Adrenal gland (tissue), 19 donors: ENCODE results near the gene CROCC. TPM values are rescaled to one million over a fixed set of nuclear protein-coding genes. Genes with fewer than 3 reads are reported as not detected.
"Not testable (repeated sequence)": the region's sequence is repeated elsewhere in the genome, so short reads cannot be mapped to it uniquely, and the experiment has no call there.

Source experiments
- DNase-seq, 7 donors: peaks; one replicate each; pipeline ENCODE4 v3.0.0-alpha.2; 2019 to 2020
- H3K27ac ChIP-seq, 5 donors: fragments of 200-600 bp; sonication (generic) in 4 of 5; 1 replicate in 3 of 5; 2 replicates in 2 of 5; pipeline versions ENCODE4 v1.5.1 to v1.8.0; 2016 to 2020; ENCODE audit warnings: mild to moderate bottlenecking in 1 of 5
- H3K27me3 ChIP-seq: fragments of 200-600 bp; 2 replicates; pipeline ENCODE4 v1.8.0; 2021
- H3K36me3 ChIP-seq, 2 donors: fragments of 200-600 bp; replicated peaks in 1 of 2; 1 replicate in 1 of 2; 2 replicates in 1 of 2; pipeline versions ENCODE4 v1.5.1 to v1.8.0; 2018 to 2022
- H3K4me1 ChIP-seq, 2 donors: fragments of 200-600 bp; replicated peaks in 1 of 2; 1 replicate in 1 of 2; 2 replicates in 1 of 2; pipeline versions ENCODE4 v1.5.1 to v1.8.0; 2018 to 2021
- H3K4me3 ChIP-seq, 4 donors: fragments of 200-600 bp; sonication (generic) in 3 of 4; one replicate each; pipeline ENCODE4 v1.5.1; 2016 to 2018
- H3K9me3 ChIP-seq, 3 donors: fragments of 200-600 bp; sonication (generic) in 1 of 3; replicated peaks in 1 of 3; 1 replicate in 2 of 3; 2 replicates in 1 of 3; pipeline versions ENCODE4 v1.5.1 to v1.8.0; 2016 to 2021
- CTCF ChIP-seq, 6 experiments: fragments of 450-650 bp in 4 of 6; fragments of 200-600 bp in 2 of 6; sonication (generic) in 1 of 6; IDR thresholded peaks; 1 replicate in 5 of 6; 2 replicates in 1 of 6; pipeline versions ENCODE4 v1.5.1 to v1.8.0; 2016 to 2021; ENCODE audit warnings: antibody characterized with exemption in 6 of 6, mild to moderate bottlenecking in 2 of 6, moderate library complexity in 1 of 6
- POLR2A ChIP-seq, 2 donors: fragments of 450-650 bp; IDR thresholded peaks; one replicate each; pipeline ENCODE4 v1.6.1; 2017; ENCODE audit warnings: antibody characterized with exemption in 2 of 2, mild to moderate bottlenecking in 2 of 2, moderate library complexity in 1 of 2
- WGBS, 4 donors: extraction: QIAGEN DNeasy Blood & Tissue Kit in 2 of 4; methylation state at CpG; one replicate each; pipeline versions ENCODE4 v1.1.5 to v1.1.7; 2013 to 2017; 5-methylcytosine and 5-hydroxymethylcytosine counted together
- intact Hi-C, 2 donors: fragments of 100-400 bp; cut with DNase I; formaldehyde crosslinking; loops; one replicate each; pipeline versions ENCODE4 v1.14.1 to v1.15.0; 2022 to 2023
- long read RNA-seq, 10 donors: library from polyadenylated mRNA in 3 of 10; unstranded in 2 of 10; stranded (forward) in 1 of 10; transcript quantifications; one replicate each; pipeline ENCODE4 v2.0.0 and lab custom pipeline, GENCODE V29; 2021 to 2026
- polyA plus RNA-seq, 3 donors: library from polyadenylated mRNA; stranded (reverse); fragments of 200-250 nt in 2 of 3; fragments of 350-450 nt in 1 of 3; fragmentation: Illumina TruSeq in 1 of 3; extraction: RNeasy Lipid Tissue Mini Kit (QIAGEN cat#74804) in 1 of 3; gene quantifications; one replicate each; pipeline ENCODE4 v1.2.3, GENCODE V29; 2013 to 2014
- total RNA-seq, 9 donors: library from RNA; depleted of rRNA in 4 of 9; stranded (reverse); fragments of >200 nt in 4 of 9; fragments of 120-200 nt in 1 of 9; fragmentation: NEBNext Ultra II Directional in 1 of 9; extraction: Animal tissue kit (Norgen Biotek cat#: 25700) in 1 of 9; gene quantifications; one replicate each; pipeline versions ENCODE4 v1.1.0 to v1.2.4, GENCODE V29; 2013 to 2023
- donor health status: healthy with polysubstance abuse.
- donor health status: Bipolar disorder and iron deficiency.
- donor health status: DM: yes; HTN: yes; CAD: no.
- donor health status: DM: no; HTN: no; CAD: no.
- donor health status: DM: no; HTN: no; CAD: no.
- donor health status: DM: yes; HTN: yes; CAD: no.

The CROCC gene
- total RNA-seq, result 10 to 100 TPM in 7 of 9 donors, 1 to 10 TPM in 2; 5.6 to 34.0 (median 18.0) TPM
- 100 to 1,000 TPM in 1 of 3 donors, 10 to 100 TPM in 1, 1 to 10 TPM in 1; 2.3 to 151 (median 58.7) TPM for polyA plus RNA-seq
- long read RNA-seq, donor 1, partial matches to known transcripts, result 8 of 8 reads
- long read RNA-seq, donor 1, other reads (novel, unspliced or antisense), result 0 of 8 reads
- long read RNA-seq, donor 2, partial matches to known transcripts, result 0 of 1 reads
- long read RNA-seq, donor 2, other reads (novel, unspliced or antisense), result 0 of 1 reads
- long read RNA-seq, donor 3, partial matches to known transcripts, result 5 of 5 reads
- long read RNA-seq, donor 3, other reads (novel, unspliced or antisense), result 0 of 5 reads
- long read RNA-seq, donor 4, partial matches to known transcripts, result 0 of 3 reads
- long read RNA-seq, donor 4, other reads (novel, unspliced or antisense), result 3 of 3 reads
- long read RNA-seq, donor 5, partial matches to known transcripts, result 22 of 36 reads
- long read RNA-seq, donor 5, other reads (novel, unspliced or antisense), result 14 of 36 reads
- long read RNA-seq, donor 6, partial matches to known transcripts, result 0 of 1 reads
- long read RNA-seq, donor 6, other reads (novel, unspliced or antisense), result 1 of 1 reads
- long read RNA-seq, donor 7, result 0 reads
- long read RNA-seq, donor 8, result 0 reads
- long read RNA-seq, donor 9, result 0 reads
- long read RNA-seq, donor 10, partial matches to known transcripts, result 67 of 81 reads
- long read RNA-seq, donor 10, other reads (novel, unspliced or antisense), result 14 of 81 reads

- no peak for TF ChIP-seq CTCF (IDR thresholded peaks at IDR 0.05)
- no peak for TF ChIP-seq POLR2A (IDR thresholded peaks at IDR 0.05)
- Histone ChIP-seq H3K4me3 (no peak within 1 kb of the TSS), H3K27me3 (no peaks in the 10 kb centered on the region), H3K27ac (no peak within 1 kb of the TSS), H3K9me3 (no peaks in the 10 kb centered on the region), H3K36me3 (no peaks in the 10 kb centered on the region), H3K4me1 (no peaks in the 10 kb centered on the region)
- WGBS, 4 donors, result 30 to 46% (median 37%) methylated on average over 17 of the region's 17 CpGs
- DNase-seq, result no peak
- intact Hi-C loops, result loop anchor here in 1 of 2 donors (10.0 kb wide), 1 partner anchor 507 kb away; no protein-coding TSS in a partner anchor
Measured at GRCh38 chr1:16921391-16922185, at the start of gene CROCC. Gene CROCC (plus strand): TSS chr1:16921931. CDS start chr1:16922019, 88 bp downstream.

- H3K9me3 ChIP-seq, H3K27me3 ChIP-seq, H3K27ac ChIP-seq, H3K4me1 ChIP-seq, intact Hi-C loops, H3K36me3 ChIP-seq: not testable (repeated sequence)
- 43 to 63% (median 52%) methylated on average over 44 to 59 of the region's 66 CpGs for WGBS, 4 donors
- DNase-seq, result peak in 3 of 7 donors; percentile 40 to 78 (median 55)
- peak overlapping the region in 1 of 4 donors; percentile 29 for H3K4me3 ChIP-seq
Measured at GRCh38 chr1:16872152-16873075, 49.3 kb upstream of the CROCC start.

- H3K27me3 ChIP-seq, H3K36me3 ChIP-seq, intact Hi-C loops, H3K4me1 ChIP-seq, H3K27ac ChIP-seq, H3K9me3 ChIP-seq: not testable (repeated sequence)
- WGBS, 4 donors, result 17 to 28% (median 24%) methylated on average over 13 to 40 of the region's 52 CpGs
- DNase-seq, result peak in 4 of 7 donors; percentile 56 to 74 (median 71)
- peak overlapping the region in 1 of 4 donors; percentile 23 for H3K4me3 ChIP-seq
Measured at GRCh38 chr1:16873076-16873879, 48.5 kb upstream of the CROCC start.

GRCh38 chr1:16874968-16875765 is 46.6 kb upstream of the CROCC start:
- intact Hi-C loops, result not testable (repeated sequence)

GRCh38 chr1:16881742-16882141 is 40.0 kb upstream of the CROCC start:
- H3K9me3 ChIP-seq, H3K36me3 ChIP-seq, intact Hi-C loops, H3K27ac ChIP-seq, H3K4me3 ChIP-seq, H3K4me1 ChIP-seq, H3K27me3 ChIP-seq: not testable (repeated sequence)
- DNase-seq, result peak in 1 of 7 donors; percentile 15
- 86 to 100% (median 96%) methylated on average over 1 of the region's 1 CpG for WGBS, 4 donors

More at GRCh38 chr1:16874968-16875765, 46.6 kb upstream of the CROCC start:
- H3K4me1 ChIP-seq, H3K4me3 ChIP-seq, H3K36me3 ChIP-seq, H3K9me3 ChIP-seq, H3K27ac ChIP-seq, H3K27me3 ChIP-seq: not testable (repeated sequence)
- DNase-seq, result peak in 1 of 7 donors; percentile 25
- WGBS, 4 donors, result 54 to 66% (median 58%) methylated on average over 21 to 35 of the region's 35 CpGs
